Osteoblast (primary cell): ENCODE data around the gene NREP. TPM values are rescaled to one million over a fixed set of nuclear protein-coding genes. Genes with fewer than 3 reads are reported as not detected.
A peak's percentile ranks its signal among the peaks of the same experiment; 100 is the strongest.

ENCODE experiments used
- DNase-seq: peaks from one replicate; pipeline ENCODE4 v3.0.0; 2011; ENCODE audit warnings: low spot score, mixed read lengths; ENCODE audit not compliant: insufficient read length; ENCODE audit errors: missing footprints
- H2AFZ ChIP-seq: 2 replicates; pipeline ENCODE4 v1.6.0; 2011; ENCODE audit warnings: mild to moderate bottlenecking, low read length
- H3K27ac ChIP-seq: 2 replicates; pipeline ENCODE4 v1.5.1; 2011; ENCODE audit warnings: mild to moderate bottlenecking, low read depth, low read length, moderate library complexity
- H3K27me3 ChIP-seq: 2 replicates; pipeline ENCODE4 v1.6.0; 2012; ENCODE audit warnings: mild to moderate bottlenecking, control low read depth, inconsistent platforms, low read length, moderate library complexity; ENCODE audit not compliant: insufficient read depth
- H3K36me3 ChIP-seq: 2 replicates; pipeline ENCODE4 v1.5.1; 2011; ENCODE audit warnings: mild to moderate bottlenecking, low read length, control low read depth, moderate library complexity; ENCODE audit not compliant: insufficient read depth
- H3K4me1 ChIP-seq: 2 replicates; pipeline ENCODE4 v1.5.1; 2011; ENCODE audit warnings: mild to moderate bottlenecking, low read length, control low read depth, moderate library complexity; ENCODE audit not compliant: insufficient read depth
- H3K4me2 ChIP-seq: 2 replicates; pipeline ENCODE4 v1.6.0; 2011; ENCODE audit warnings: mild to moderate bottlenecking, low read length; ENCODE audit not compliant: insufficient read depth
- H3K4me3 ChIP-seq: fragments of 200-600 bp; sonication (generic); 3 replicates; pipeline ENCODE4 v1.5.1; 2012; ENCODE audit warnings: mild to moderate bottlenecking, low read length, inconsistent platforms; ENCODE audit not compliant: insufficient read depth
- H3K79me2 ChIP-seq: 2 replicates; pipeline ENCODE4 v1.6.0; 2012; ENCODE audit warnings: mild to moderate bottlenecking, low read length, control low read depth, inconsistent platforms; ENCODE audit not compliant: insufficient read depth
- H3K9me3 ChIP-seq: 2 replicates; pipeline ENCODE4 v1.5.1; 2011; ENCODE audit warnings: low read depth, low read length, control low read depth
- H4K20me1 ChIP-seq: 2 replicates; pipeline ENCODE4 v1.6.0; 2012; ENCODE audit warnings: mild to moderate bottlenecking, low read length, control low read depth; ENCODE audit not compliant: insufficient read depth
- total RNA-seq: library from RNA; depleted of rRNA; stranded (reverse); fragments of >200 nt; gene quantifications from 2 replicates; pipeline ENCODE4 v1.2.3, GENCODE V29; 2012
- TF ChIP-seq, protein P1 (sequence below): IDR thresholded peaks from 2 replicates; pipeline ENCODE4 v1.5.1; 2011; ENCODE audit warnings: mild to moderate bottlenecking, low read depth, low read length, moderate library complexity; ENCODE audit errors: extremely low read depth

Gene NREP
- total RNA-seq, 1 donor, result 182 TPM

- no peak overlapping the region for H2AFZ ChIP-seq
- no peaks in the 10 kb centered on the region for H3K36me3 ChIP-seq
These were observed 65.5 kb downstream of the NREP start for GRCh38 chr5:111691508-111691907.

DNA sequence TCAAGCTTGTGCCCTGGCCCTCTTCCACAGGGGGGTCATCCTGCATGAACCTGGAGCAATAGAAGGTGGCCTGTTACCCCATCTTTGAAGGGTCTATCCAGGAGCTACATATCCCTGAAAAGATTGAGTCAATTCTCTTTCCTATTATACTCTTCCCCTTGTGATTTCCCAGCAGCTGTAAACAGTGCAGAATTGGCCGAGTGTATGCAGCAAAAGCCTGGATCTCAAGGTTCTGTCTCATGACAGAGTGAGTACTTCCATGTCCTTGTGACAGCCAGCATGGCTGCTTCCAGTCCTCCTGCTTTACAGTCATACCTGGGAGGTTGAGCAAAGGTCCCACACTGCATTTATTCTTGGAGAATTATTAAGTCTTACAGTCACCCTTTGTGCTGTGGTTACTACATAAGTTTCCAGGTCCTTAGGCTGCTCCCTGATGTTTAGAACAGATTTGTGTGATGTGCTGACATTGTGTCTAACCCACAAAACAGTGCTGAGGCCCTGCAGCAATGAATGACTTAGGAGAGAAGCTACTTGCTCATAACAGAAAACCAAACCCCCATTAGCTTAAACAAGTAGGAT lies 67.5 kb downstream of the NREP start:
- H3K36me3 ChIP-seq, result no peaks in the 10 kb centered on the region
- peaks cover 4% of the 10 kb centered on the region for H3K4me1 ChIP-seq
- no peak overlapping the region for H3K27ac ChIP-seq
- TF ChIP-seq, protein P1, sequence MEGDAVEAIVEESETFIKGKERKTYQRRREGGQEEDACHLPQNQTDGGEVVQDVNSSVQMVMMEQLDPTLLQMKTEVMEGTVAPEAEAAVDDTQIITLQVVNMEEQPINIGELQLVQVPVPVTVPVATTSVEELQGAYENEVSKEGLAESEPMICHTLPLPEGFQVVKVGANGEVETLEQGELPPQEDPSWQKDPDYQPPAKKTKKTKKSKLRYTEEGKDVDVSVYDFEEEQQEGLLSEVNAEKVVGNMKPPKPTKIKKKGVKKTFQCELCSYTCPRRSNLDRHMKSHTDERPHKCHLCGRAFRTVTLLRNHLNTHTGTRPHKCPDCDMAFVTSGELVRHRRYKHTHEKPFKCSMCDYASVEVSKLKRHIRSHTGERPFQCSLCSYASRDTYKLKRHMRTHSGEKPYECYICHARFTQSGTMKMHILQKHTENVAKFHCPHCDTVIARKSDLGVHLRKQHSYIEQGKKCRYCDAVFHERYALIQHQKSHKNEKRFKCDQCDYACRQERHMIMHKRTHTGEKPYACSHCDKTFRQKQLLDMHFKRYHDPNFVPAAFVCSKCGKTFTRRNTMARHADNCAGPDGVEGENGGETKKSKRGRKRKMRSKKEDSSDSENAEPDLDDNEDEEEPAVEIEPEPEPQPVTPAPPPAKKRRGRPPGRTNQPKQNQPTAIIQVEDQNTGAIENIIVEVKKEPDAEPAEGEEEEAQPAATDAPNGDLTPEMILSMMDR, result no peak
- no peaks in the 10 kb centered on the region for H4K20me1 ChIP-seq
- H3K4me3 ChIP-seq, result no peak overlapping the region
- no peaks in the 10 kb centered on the region for H3K79me2 ChIP-seq
- H2AFZ ChIP-seq, result no peak overlapping the region
- no peak for DNase-seq
- no peaks in the 10 kb centered on the region for H3K27me3 ChIP-seq
- H3K9me3 ChIP-seq, result no peaks in the 10 kb centered on the region
- no peak overlapping the region for H3K4me2 ChIP-seq

More at GRCh38 chr5:111691508-111691907, 65.5 kb downstream of the NREP start:
- no peak overlapping the region for H3K27ac ChIP-seq
- no peaks in the 10 kb centered on the region for H3K27me3 ChIP-seq
- no peaks in the 10 kb centered on the region for H3K79me2 ChIP-seq
- no peak overlapping the region for H3K4me2 ChIP-seq
- TF ChIP-seq, protein P1, result no peak
- H4K20me1 ChIP-seq, result no peaks in the 10 kb centered on the region
- H3K4me3 ChIP-seq, result no peak overlapping the region
- no peaks in the 10 kb centered on the region for H3K9me3 ChIP-seq
- H3K4me1 ChIP-seq, result peaks cover 4% of the 10 kb centered on the region
- DNase-seq, result no peak

GRCh38 chr5:111685969-111686368 lies 71.0 kb downstream of the NREP start:
- H3K79me2 ChIP-seq, result no peaks in the 10 kb centered on the region

GRCh38 chr5:111682641-111683040 lies 74.4 kb downstream of the NREP start:
- H2AFZ ChIP-seq, result peak overlapping the region; percentile 94
- peak overlapping the region; percentile 50 for H3K4me3 ChIP-seq
- peak overlapping the region; percentile 64 for H3K27ac ChIP-seq
- peaks cover 27% of the 10 kb centered on the region for H3K4me1 ChIP-seq
- TF ChIP-seq, protein P1, result no peak
- no peaks in the 10 kb centered on the region for H3K79me2 ChIP-seq
- no peaks in the 10 kb centered on the region for H3K27me3 ChIP-seq
- H4K20me1 ChIP-seq, result no peaks in the 10 kb centered on the region
- H3K4me2 ChIP-seq, result peak overlapping the region; percentile 87
- no peaks in the 10 kb centered on the region for H3K9me3 ChIP-seq
- no peaks in the 10 kb centered on the region for H3K36me3 ChIP-seq
- DNase-seq, result no peak

More at GRCh38 chr5:111685969-111686368, 71.0 kb downstream of the NREP start:
- Histone ChIP-seq H3K9me3 (no peaks in the 10 kb centered on the region), H3K4me1 (peaks cover 19% of the 10 kb centered on the region), H3K36me3 (no peaks in the 10 kb centered on the region), H3K4me3 (no peak overlapping the region), H4K20me1 (no peaks in the 10 kb centered on the region), H3K4me2 (no peak overlapping the region), H2AFZ (no peak overlapping the region), H3K27ac (no peak overlapping the region), H3K27me3 (no peaks in the 10 kb centered on the region)
- TF ChIP-seq, protein P1, result no peak
- DNase-seq, result no peak
